ENCODE results near the gene ISCA2.

Gene ISCA2

GRCh38 chr14:74474376-74474775 lies 19.2 kb upstream of the ISCA2 start:
- Histone ChIP-seq H3K36me3 (ENCODE audit: control insufficient read depth, insufficient read depth, low read length) (no peaks in the 10 kb centered on the region), H3K9ac (no peak overlapping the region), H3K4me3 (ENCODE audit: low read depth, low read length) (no peak overlapping the region), H3K4me2 (ENCODE audit: low read length) (no peak overlapping the region), H3K79me2 (no peaks in the 10 kb centered on the region), H3K4me1 (no peaks in the 10 kb centered on the region), H2AFZ (no peak overlapping the region), H3K27ac (no peak overlapping the region), H3K9me3 (ENCODE audit: control insufficient read depth, low read length) (no peaks in the 10 kb centered on the region), H3K27me3 (ENCODE audit: control insufficient read depth, insufficient read depth, low read length) (no peaks in the 10 kb centered on the region)
- TF ChIP-seq CTCF (IDR thresholded peaks at IDR 0.05): no peak

GRCh38 chr14:74475678-74476077 lies 17.9 kb upstream of the ISCA2 start:
- Histone ChIP-seq H3K4me1 (no peaks in the 10 kb centered on the region), H3K27me3 (ENCODE audit: control insufficient read depth, insufficient read depth, low read length) (no peaks in the 10 kb centered on the region), H3K9ac (no peak overlapping the region), H3K4me3 (ENCODE audit: low read depth, low read length) (no peak overlapping the region), H3K79me2 (no peaks in the 10 kb centered on the region), H3K9me3 (ENCODE audit: control insufficient read depth, low read length) (no peaks in the 10 kb centered on the region), H3K4me2 (ENCODE audit: low read length) (no peak overlapping the region), H2AFZ (no peak overlapping the region), H3K27ac (no peak overlapping the region), H3K36me3 (ENCODE audit: control insufficient read depth, insufficient read depth, low read length) (no peaks in the 10 kb centered on the region)
- TF ChIP-seq CTCF (IDR thresholded peaks at IDR 0.05): no peak

- no peak overlapping the region for H3K4me2 ChIP-seq (ENCODE audit: low read length)
Measured at GRCh38 chr14:74476107-74476506, 17.5 kb upstream of the ISCA2 start.

GRCh38 chr14:74476607-74477006 lies 17.0 kb upstream of the ISCA2 start:
- Histone ChIP-seq H2AFZ (no peak overlapping the region), H3K4me1 (no peaks in the 10 kb centered on the region), H3K4me3 (ENCODE audit: low read depth, low read length) (no peak overlapping the region), H3K36me3 (ENCODE audit: control insufficient read depth, insufficient read depth, low read length) (no peaks in the 10 kb centered on the region), H3K27me3 (ENCODE audit: control insufficient read depth, insufficient read depth, low read length) (no peaks in the 10 kb centered on the region), H3K9me3 (ENCODE audit: control insufficient read depth, low read length) (no peaks in the 10 kb centered on the region), H3K27ac (no peak overlapping the region), H3K9ac (no peak overlapping the region), H3K4me2 (ENCODE audit: low read length) (no peak overlapping the region), H3K79me2 (no peaks in the 10 kb centered on the region)
- no peak for TF ChIP-seq CTCF (IDR thresholded peaks at IDR 0.05)

More at GRCh38 chr14:74476107-74476506, 17.5 kb upstream of the ISCA2 start:
- Histone ChIP-seq H3K4me3 (ENCODE audit: low read depth, low read length) (no peak overlapping the region), H3K79me2 (no peaks in the 10 kb centered on the region), H3K9me3 (ENCODE audit: control insufficient read depth, low read length) (no peaks in the 10 kb centered on the region), H3K36me3 (ENCODE audit: control insufficient read depth, insufficient read depth, low read length) (no peaks in the 10 kb centered on the region), H3K27me3 (ENCODE audit: control insufficient read depth, insufficient read depth, low read length) (no peaks in the 10 kb centered on the region), H2AFZ (no peak overlapping the region), H3K9ac (no peak overlapping the region), H3K27ac (no peak overlapping the region), H3K4me1 (no peaks in the 10 kb centered on the region)
- no peak for TF ChIP-seq CTCF (IDR thresholded peaks at IDR 0.05)

- Histone ChIP-seq H3K4me3 (ENCODE audit: low read depth, low read length) (no peak overlapping the region), H3K27me3 (ENCODE audit: control insufficient read depth, insufficient read depth, low read length) (no peaks in the 10 kb centered on the region), H3K4me2 (ENCODE audit: low read length) (no peak overlapping the region), H3K27ac (no peak overlapping the region), H2AFZ (no peak overlapping the region), H3K9me3 (ENCODE audit: control insufficient read depth, low read length) (no peaks in the 10 kb centered on the region), H3K9ac (no peak overlapping the region), H3K79me2 (no peaks in the 10 kb centered on the region), H3K4me1 (no peaks in the 10 kb centered on the region), H3K36me3 (ENCODE audit: control insufficient read depth, insufficient read depth, low read length) (no peaks in the 10 kb centered on the region)
- TF ChIP-seq CTCF (IDR thresholded peaks at IDR 0.05): peak; percentile 85
Measured at GRCh38 chr14:74478996-74479635, 14.4 kb upstream of the ISCA2 start.

Data from parathyroid adenoma (tissue), 2 donors.